T47D (cell line): ENCODE measurements around the gene PAX6.
A peak's percentile ranks its signal among the peaks of the same experiment; 100 is the strongest.

Experiments
- DNase-seq, 2 experiments: peaks; one replicate each; pipeline versions ENCODE4 v3.0.0 to v3.0.0-alpha.2; 2011 to 2012; ENCODE audit warnings: low read depth in 1 of 2, low spot score in 1 of 2
- JUND ChIP-seq: IDR thresholded peaks from 2 replicates; pipeline ENCODE4 v1.6.1; 2012; ENCODE audit warnings: low read depth
- in situ Hi-C: cut with HindIII; loops from 2 replicates; pipeline ENCODE4 v1.10.0; 2016; ENCODE audit warnings: low sequenced_read_pairs, low pct_unique_long_range_greater_than_20kb

PAX6 gene

GRCh38 chr11:31795706-31796498 lies 15.2 kb downstream of the PAX6 start:
- TF ChIP-seq JUND: no peak
- in situ Hi-C loops: no loop called here
- DNase-seq: no peak

- no peak for DNase-seq
- no peak for TF ChIP-seq JUND
- in situ Hi-C loops: no loop called here
These were observed 16.6 kb downstream of the PAX6 start for GRCh38 chr11:31794548-31794947.

- no peak for TF ChIP-seq JUND
- DNase-seq: no peak
- in situ Hi-C loops: no loop called here
These were observed 17.9 kb downstream of the PAX6 start for GRCh38 chr11:31793264-31793663.

- in situ Hi-C loops: no loop called here
- TF ChIP-seq JUND: no peak
- no peak for DNase-seq
These were observed 18.7 kb downstream of the PAX6 start for GRCh38 chr11:31792456-31792855.

- no peak for TF ChIP-seq JUND
- in situ Hi-C loops: no loop called here
- DNase-seq: no peak
These were observed 19.1 kb downstream of the PAX6 start for GRCh38 chr11:31792036-31792435.

GRCh38 chr11:31790649-31791048 lies 20.5 kb downstream of the PAX6 start:
- TF ChIP-seq JUND: no peak
- no peak for DNase-seq
- in situ Hi-C loops: no loop called here

GRCh38 chr11:31788085-31788484 lies 23.0 kb downstream of the PAX6 start:
- DNase-seq: peak in 1 of 2 experiments; percentile 20
- in situ Hi-C loops: no loop called here
- TF ChIP-seq JUND: no peak

- no peak for TF ChIP-seq JUND
- DNase-seq: peak; percentile 78 to 86
- in situ Hi-C loops: no loop called here
These were observed 24.0 kb downstream of the PAX6 start for GRCh38 chr11:31786996-31787685.

- no peak for TF ChIP-seq JUND
- in situ Hi-C loops: no loop called here
- no peak for DNase-seq
These were observed 26.5 kb downstream of the PAX6 start for GRCh38 chr11:31784611-31785010.

- TF ChIP-seq JUND: no peak
- no peak for DNase-seq
- in situ Hi-C loops: no loop called here
These were observed 27.9 kb downstream of the PAX6 start for GRCh38 chr11:31783252-31783651.

- no peak for DNase-seq
- in situ Hi-C loops: no loop called here
These were observed 28.9 kb downstream of the PAX6 start for GRCh38 chr11:31782257-31782656.

GRCh38 chr11:31780480-31780971 lies 30.6 kb downstream of the PAX6 start:
- TF ChIP-seq JUND: no peak
- DNase-seq: no peak
- in situ Hi-C loops: no loop called here

More at GRCh38 chr11:31782257-31782656, 28.9 kb downstream of the PAX6 start:
- TF ChIP-seq JUND: no peak

- in situ Hi-C loops: no loop called here
- TF ChIP-seq JUND: no peak
These were observed 31.0 kb downstream of the PAX6 start for GRCh38 chr11:31780078-31780477.

GRCh38 chr11:31779374-31779791 lies 31.7 kb downstream of the PAX6 start:
- in situ Hi-C loops: no loop called here
- no peak for TF ChIP-seq JUND
- DNase-seq: no peak

More at GRCh38 chr11:31780078-31780477, 31.0 kb downstream of the PAX6 start:
- no peak for DNase-seq
